Measurements from ENCODE around the gene GABPA.
"Not testable (repeated sequence)": the region's sequence is repeated elsewhere in the genome, so short reads cannot be mapped to it uniquely, and the experiment has no call there.

Gene GABPA

GRCh38 chr21:25742900-25743299, 8.1 kb downstream of the GABPA start:
- DNase-seq, result no peak

- DNase-seq, result no peak
These were observed 10.1 kb downstream of the GABPA start for GRCh38 chr21:25744854-25745253.

- no peak for DNase-seq
These were observed 15.3 kb downstream of the GABPA start for GRCh38 chr21:25750085-25750484.

GRCh38 chr21:25752416-25752815, 17.6 kb downstream of the GABPA start:
- DNase-seq, result no peak

GRCh38 chr21:25756190-25756932, 21.6 kb downstream of the GABPA start:
- DNase-seq, result no peak

- DNase-seq, result no peak
These were observed 22.8 kb downstream of the GABPA start for GRCh38 chr21:25757531-25757930.

- no peak for DNase-seq
These were observed 24.8 kb downstream of the GABPA start for GRCh38 chr21:25759573-25759972.

GRCh38 chr21:25760061-25760460, 25.3 kb downstream of the GABPA start:
- DNase-seq, result no peak

GRCh38 chr21:25760677-25761076, 25.9 kb downstream of the GABPA start:
- DNase-seq, result no peak

- DNase-seq, result no peak
These were observed 29.3 kb downstream of the GABPA start for GRCh38 chr21:25764065-25764464.

GRCh38 chr21:25767921-25768320, 33.1 kb downstream of the GABPA start:
- DNase-seq, result no peak

GRCh38 chr21:25772686-25773085, 37.9 kb downstream of the GABPA start:
- DNase-seq, result no peak

GRCh38 chr21:25776440-25776839, 41.7 kb downstream of the GABPA start:
- no peak for DNase-seq

GRCh38 chr21:25778126-25778875, 43.5 kb downstream of the GABPA start:
- not testable (repeated sequence) for DNase-seq

- no peak for DNase-seq
These were observed 53.9 kb downstream of the GABPA start for GRCh38 chr21:25788677-25789076.

- DNase-seq, result no peak
These were observed 55.5 kb downstream of the GABPA start for GRCh38 chr21:25790122-25790877.

- no peak for DNase-seq
These were observed 56.1 kb downstream of the GABPA start for GRCh38 chr21:25790878-25791204.

- no peak for DNase-seq
These were observed 56.5 kb downstream of the GABPA start for GRCh38 chr21:25791319-25791718.

- peak; percentile 73 for DNase-seq
These were observed 66.6 kb downstream of the GABPA start for GRCh38 chr21:25801217-25802014.

- no peak for DNase-seq
These were observed 71.3 kb downstream of the GABPA start for GRCh38 chr21:25806060-25806459.

- no peak for DNase-seq
These were observed 72.4 kb downstream of the GABPA start for GRCh38 chr21:25807191-25807590.

GRCh38 chr21:25809013-25809412, 74.2 kb downstream of the GABPA start:
- no peak for DNase-seq

- no peak for DNase-seq
These were observed 76.4 kb downstream of the GABPA start for GRCh38 chr21:25811186-25811585.

Data from effector CD8-positive, alpha-beta T cell (primary cell).